K562 (cell line): ENCODE results near the gene CD2. TPM values are rescaled to one million over a fixed set of nuclear protein-coding genes. Genes with fewer than 3 reads are reported as not detected.
A peak's percentile ranks its signal among the peaks of the same experiment; 100 is the strongest.

Source experiments
- ATAC-seq: fragments of 200-7000 bp; cut with Tn5 transposase; 3 replicates; pipeline ENCODE4 v1.9.1; 2020; ENCODE audit warnings: moderate library complexity
- BruUV-seq: library from RNA; stranded (reverse); fragments of 400-500 nt; replicated peaks from 2 replicates; lab custom pipeline; 2021; lab: Mats Ljungman, UMichigan
- CTCF ChIA-PET: fragments of 300-600 bp; formaldehyde crosslinking; extraction: SDS; loops from one replicate; lab custom pipeline; 2021; ENCODE audit warnings: low intra/inter-chr PET ratio; lab: Yijun Ruan, JAX
- POLR2A ChIA-PET: fragments of 300-600, 350-650 bp; sonication (Branson Sonifier 250); formaldehyde crosslinking; extraction: SDS; loops from one replicate; lab custom pipeline; 2021; ENCODE audit warnings: antibody characterized with exemption, inconsistent platforms; lab: Yijun Ruan, JAX
- DNase-seq, 4 experiments: peaks; one replicate each; pipeline versions ENCODE4 v3.0.0 to v3.0.0-alpha.2; 2011 to 2018; ENCODE audit warnings: low spot score in 3 of 4, mixed read lengths in 3 of 4; ENCODE audit errors: extremely low read depth in 1 of 4
- FAIRE-seq: peaks from 2 replicates; lab custom pipeline; 2011; peaks lifted over from hg19 to GRCh38; lab: Jason Lieb, UNC
- H2AFZ ChIP-seq: 2 replicates; pipeline ENCODE4 v1.6.0; 2011; ENCODE audit warnings: low read depth, low read length, control low read depth, inconsistent platforms
- H3K27ac ChIP-seq: fragments of 200-600 bp; 3 replicates; pipeline ENCODE4 v1.8.0; 2011; ENCODE audit warnings: low read depth, mild to moderate bottlenecking, control low read depth, inconsistent platforms, low read length, moderate library complexity, mixed read lengths; ENCODE audit errors: extremely low read depth
- H3K27me3 ChIP-seq, 2 experiments: fragments of 300-600 bp in 1 of 2; 2 replicates in 1 of 2; 3 replicates in 1 of 2; pipeline versions ENCODE4 v1.6.0 to v1.8.0; 2011; ENCODE audit warnings: inconsistent platforms in 2 of 2, low read length in 2 of 2, mild to moderate bottlenecking in 1 of 2, mixed read lengths in 1 of 2, moderate library complexity in 1 of 2; ENCODE audit not compliant: control insufficient read depth in 2 of 2, insufficient read depth in 2 of 2
- H3K36me3 ChIP-seq: fragments of 300-600 bp; 3 replicates; pipeline ENCODE4 v1.8.0; 2011; ENCODE audit warnings: mild to moderate bottlenecking, low read length, inconsistent platforms; ENCODE audit not compliant: control insufficient read depth, insufficient read depth
- H3K4me1 ChIP-seq, 2 experiments: fragments of 200-600 bp in 1 of 2; replicated peaks in 1 of 2; 2 replicates in 1 of 2; 3 replicates in 1 of 2; pipeline versions ENCODE4 v1.5.1 to v1.8.0; 2011; ENCODE audit warnings: inconsistent platforms in 2 of 2, low read length in 2 of 2, mild to moderate bottlenecking in 1 of 2, mixed read lengths in 1 of 2, moderate library complexity in 1 of 2; ENCODE audit not compliant: control insufficient read depth in 2 of 2, insufficient read depth in 2 of 2
- H3K4me2 ChIP-seq: 2 replicates; pipeline ENCODE4 v1.6.1; 2011; ENCODE audit warnings: low read length, control low read depth, inconsistent platforms, mixed read lengths; ENCODE audit not compliant: insufficient read depth
- H3K4me3 ChIP-seq: fragments of 200-600 bp; sonication (generic), shearing (Covaris generic); 2 replicates; pipeline ENCODE4 v1.5.1; 2016; ENCODE audit warnings: control low read depth, inconsistent platforms
- H3K79me2 ChIP-seq: fragments of 200-600 bp; 3 replicates; pipeline ENCODE4 v1.8.0; 2011; ENCODE audit warnings: low read length, inconsistent platforms; ENCODE audit not compliant: control insufficient read depth, insufficient read depth
- H3K9ac ChIP-seq, 2 experiments: 2 replicates each; pipeline versions ENCODE4 v1.6.0 to v1.6.1; 2011; ENCODE audit warnings: low read depth in 2 of 2, low read length in 2 of 2, control low read depth in 1 of 2, inconsistent platforms in 1 of 2, mild to moderate bottlenecking in 1 of 2, mixed read lengths in 1 of 2; ENCODE audit not compliant: insufficient read depth in 1 of 2
- H3K9me1 ChIP-seq: one replicate; pipeline ENCODE4 v1.6.0; 2011; ENCODE audit warnings: inconsistent platforms, mild to moderate bottlenecking, low read length, moderate library complexity; ENCODE audit not compliant: control insufficient read depth, insufficient read depth
- H3K9me3 ChIP-seq: replicated peaks from 2 replicates; pipeline ENCODE4 v1.5.1; 2011; ENCODE audit warnings: low read depth, low read length, inconsistent platforms; ENCODE audit not compliant: control insufficient read depth, insufficient read depth
- H4K20me1 ChIP-seq: replicated peaks from 2 replicates; pipeline ENCODE4 v1.6.1; 2011; ENCODE audit warnings: low read length, inconsistent platforms, mixed read lengths; ENCODE audit not compliant: control insufficient read depth, insufficient read depth
- FOXA3 ChIP-seq, 2 experiments: fragments of 450-650 bp in 1 of 2; sonication (generic) in 1 of 2; formaldehyde crosslinking; IDR thresholded peaks in 1 of 2; conservative IDR thresholded peaks in 1 of 2; 2 replicates each; pipeline versions ENCODE4 v1.4.0 to v1.8.0; 2020 to 2022; ENCODE audit warnings: mild to moderate bottlenecking in 2 of 2, missing genetic modification reagents in 1 of 2
- HDAC1 ChIP-seq, 2 experiments: fragments of 450-650 bp; IDR thresholded peaks; 2 replicates each; pipeline ENCODE4 v1.6.1; 2016 to 2017; ENCODE audit warnings: inconsistent platforms in 1 of 2, mild to moderate bottlenecking in 1 of 2, moderate library complexity in 1 of 2
- NRF1 ChIP-seq, 2 experiments: fragments of 450-650 bp; IDR thresholded peaks in 1 of 2; conservative IDR thresholded peaks in 1 of 2; 2 replicates each; pipeline ENCODE4 v1.6.1; 2014; ENCODE audit warnings: mild to moderate bottlenecking in 2 of 2
- POU5F1 ChIP-seq: fragments of 150-350 bp; IDR thresholded peaks from 2 replicates; pipeline ENCODE4 v1.6.1; 2014; ENCODE audit warnings: borderline replicate concordance, low read length, low read depth, mild to moderate bottlenecking; ENCODE audit not compliant: partially characterized antibody
- PYGO2 ChIP-seq: fragments of 450-650 bp; IDR thresholded peaks from 2 replicates; pipeline ENCODE4 v1.6.1; 2016; ENCODE audit warnings: mild to moderate bottlenecking, missing genetic modification characterization, moderate library complexity, missing compliant biosample characterization
- SMAD2 ChIP-seq: fragments of 150-350 bp; IDR thresholded peaks from 2 replicates; pipeline ENCODE4 v1.6.1; 2014; ENCODE audit warnings: low read depth, mild to moderate bottlenecking, low read length
- TCF3 ChIP-seq: sonication (generic); formaldehyde crosslinking; IDR thresholded peaks from 2 replicates; pipeline ENCODE4 v1.4.0; 2020; ENCODE audit warnings: mild to moderate bottlenecking, missing genetic modification reagents
- WHSC1 ChIP-seq: IDR thresholded peaks from one replicate; pipeline ENCODE4 v1.6.1; 2012; ENCODE audit warnings: low read length, control low read depth, inconsistent platforms
- ZNF232 ChIP-seq: sonication (generic); formaldehyde crosslinking; IDR thresholded peaks from 2 replicates; pipeline ENCODE4 v1.8.0; 2022; ENCODE audit warnings: mild to moderate bottlenecking, missing genetic modification reagents
- ZNF644 ChIP-seq: fragments of 200-800 bp; sonication (Bioruptor generic); IDR thresholded peaks from 2 replicates; pipeline ENCODE4 v1.6.1; 2016; ENCODE audit warnings: low read depth, missing genetic modification characterization, missing compliant biosample characterization
- ZNF76 ChIP-seq: fragments of 250-450 bp; sonication (Bioruptor Pico); IDR thresholded peaks from 2 replicates; pipeline ENCODE4 v1.4.0; 2020; ENCODE audit warnings: mild to moderate bottlenecking, moderate library complexity, borderline replicate concordance
- WGBS: fragments of 100-300 bp; shearing (Covaris generic); methylation state at CpG from one replicate; pipeline ENCODE4 v1.1.6; 2016; ENCODE audit warnings: low coverage, mixed read lengths; ENCODE audit not compliant: insufficient coverage; ENCODE audit errors: missing lambda C conversion rate; 5-methylcytosine and 5-hydroxymethylcytosine counted together
- in situ Hi-C: fragments of 300-500 bp; cut with MboI; formaldehyde crosslinking; loops from 4 replicates; pipeline ENCODE4 v1.15.0; 2018; ENCODE audit warnings: inconsistent platforms, mixed read lengths
- intact Hi-C: fragments of 100-400 bp; cut with micrococcal nuclease; formaldehyde crosslinking; loops from 2 replicates; pipeline ENCODE4 v1.14.2; 2022
- polyA plus RNA-seq, 8 experiments: library from polyadenylated mRNA; depleted of rRNA in 4 of 8; stranded (reverse) in 5 of 8; unstranded in 3 of 8; fragments of >200 nt; fragmentation: Nextera tagmentation in 2 of 8; fragmentation: Illumina TruSeq in 1 of 8; extraction: Ambion mirVana in 2 of 8; extraction: Trizol in 1 of 8; gene quantifications; 2 replicates each; pipeline versions ENCODE4 v1.2.1 to v1.2.3, GENCODE V29; 2011 to 2014; ENCODE audit warnings: inconsistent platforms in 1 of 8, missing spikeins in 1 of 8
- total RNA-seq, 7 experiments: library from RNA; depleted of rRNA in 6 of 7; stranded (reverse); fragments of >200 nt in 6 of 7; fragmentation: Illumina TruSeq in 2 of 7; extraction: Trizol in 2 of 7; gene quantifications; 2 replicates each; pipeline versions ENCODE4 v1.2.1 to v1.2.3, GENCODE V29; 2011 to 2021; ENCODE audit warnings: low replicate concordance in 1 of 7
- TF ChIP-seq, protein P1 (sequence below): fragments of 450-650 bp; IDR thresholded peaks from 2 replicates; pipeline ENCODE4 v1.6.1; 2018; ENCODE audit not compliant: partially characterized antibody

The CD2 gene
- total and polyA plus RNA-seq, 9 of the 15 experiments (the other 6 are each of a cell fraction or from before 2014, with no cell fraction given) = 0.07 to 0.16 TPM; not detected in 7

GRCh38 chr1:116795482-116795829, 41.2 kb downstream of the CD2 start (continued):
- TF ChIP-seq ZNF232 (CRISPR knock-in tag) (no peak), ZNF76 (CRISPR knock-in tag) (no peak), HDAC1 (IDR thresholded peaks at IDR 0.05) (no peak)
- TF ChIP-seq, protein P1, sequence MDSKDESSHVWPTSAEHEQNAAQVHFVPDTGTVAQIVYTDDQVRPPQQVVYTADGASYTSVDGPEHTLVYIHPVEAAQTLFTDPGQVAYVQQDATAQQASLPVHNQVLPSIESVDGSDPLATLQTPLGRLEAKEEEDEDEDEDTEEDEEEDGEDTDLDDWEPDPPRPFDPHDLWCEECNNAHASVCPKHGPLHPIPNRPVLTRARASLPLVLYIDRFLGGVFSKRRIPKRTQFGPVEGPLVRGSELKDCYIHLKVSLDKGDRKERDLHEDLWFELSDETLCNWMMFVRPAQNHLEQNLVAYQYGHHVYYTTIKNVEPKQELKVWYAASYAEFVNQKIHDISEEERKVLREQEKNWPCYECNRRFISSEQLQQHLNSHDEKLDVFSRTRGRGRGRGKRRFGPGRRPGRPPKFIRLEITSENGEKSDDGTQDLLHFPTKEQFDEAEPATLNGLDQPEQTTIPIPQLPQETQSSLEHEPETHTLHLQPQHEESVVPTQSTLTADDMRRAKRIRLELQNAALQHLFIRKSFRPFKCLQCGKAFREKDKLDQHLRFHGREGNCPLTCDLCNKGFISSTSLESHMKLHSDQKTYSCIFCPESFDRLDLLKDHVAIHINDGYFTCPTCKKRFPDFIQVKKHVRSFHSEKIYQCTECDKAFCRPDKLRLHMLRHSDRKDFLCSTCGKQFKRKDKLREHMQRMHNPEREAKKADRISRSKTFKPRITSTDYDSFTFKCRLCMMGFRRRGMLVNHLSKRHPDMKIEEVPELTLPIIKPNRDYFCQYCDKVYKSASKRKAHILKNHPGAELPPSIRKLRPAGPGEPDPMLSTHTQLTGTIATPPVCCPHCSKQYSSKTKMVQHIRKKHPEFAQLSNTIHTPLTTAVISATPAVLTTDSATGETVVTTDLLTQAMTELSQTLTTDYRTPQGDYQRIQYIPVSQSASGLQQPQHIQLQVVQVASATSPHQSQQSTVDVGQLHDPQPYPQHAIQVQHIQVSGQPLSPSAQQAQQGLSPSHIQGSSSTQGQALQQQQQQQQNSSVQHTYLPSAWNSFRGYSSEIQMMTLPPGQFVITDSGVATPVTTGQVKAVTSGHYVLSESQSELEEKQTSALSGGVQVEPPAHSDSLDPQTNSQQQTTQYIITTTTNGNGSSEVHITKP = no peak

DNA sequence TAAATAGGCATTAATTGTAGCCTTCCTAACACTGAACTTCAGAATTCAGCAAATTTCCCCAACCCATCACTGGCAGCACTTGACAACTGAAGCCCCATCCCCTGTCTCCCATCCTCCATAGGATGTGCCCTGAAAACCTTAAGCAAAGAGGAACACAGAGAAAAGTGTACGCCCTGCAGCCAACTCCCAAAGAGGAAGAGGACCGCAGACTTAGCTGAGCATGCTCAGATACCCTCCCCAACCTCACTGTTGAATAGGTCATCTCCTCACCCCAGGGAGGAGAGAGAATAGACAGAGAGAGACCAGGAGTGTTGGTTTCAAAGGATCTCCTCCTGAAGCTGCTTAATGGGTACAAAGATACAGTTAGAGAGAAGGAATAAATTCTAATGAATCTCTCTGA, 50.5 kb downstream of the CD2 start:
- FAIRE-seq (no peak), DNase-seq (no peak), ATAC-seq (no peak)
- in situ Hi-C loops (no loop called here), intact Hi-C loops (no loop called here)
- no peak overlapping the region for H2AFZ ChIP-seq
- no peak overlapping the region for H3K27ac ChIP-seq
- no peaks in the 10 kb centered on the region for H4K20me1 ChIP-seq
- H3K9me1 ChIP-seq = no peaks in the 10 kb centered on the region
- no peak overlapping the region for H3K9ac ChIP-seq
- no peaks in the 10 kb centered on the region for H3K27me3 ChIP-seq
- H3K4me3 ChIP-seq = no peak overlapping the region
- H3K79me2 ChIP-seq = no peaks in the 10 kb centered on the region
- H3K9me3 ChIP-seq = no peaks in the 10 kb centered on the region
- BruUV-seq = no TSS peak
- H3K4me2 ChIP-seq = no peak overlapping the region
- H3K36me3 ChIP-seq = no peaks in the 10 kb centered on the region
- WGBS = 42% methylated on average over 2 of the region's 2 CpGs
- ChIA-PET POLR2A (no interaction called here), CTCF (no interaction called here)
- peaks cover 0 to 9% of the 10 kb centered on the region in 2 experiments; a peak in 2 of 5 replicates for H3K4me1 ChIP-seq
- TF ChIP-seq SMAD2 = no peak
- TF ChIP-seq POU5F1 = no peak
- TF ChIP-seq ZNF644 (tag) = no peak
- peak; percentile 49 to 65 for TF ChIP-seq NRF1 (conservative IDR thresholded peaks at IDR 0.05 in 1 of 2, IDR thresholded peaks at IDR 0.05 in 1 of 2)
- no peak for TF ChIP-seq PYGO2 (tag)
- no peak for TF ChIP-seq FOXA3 (CRISPR knock-in tag; conservative IDR thresholded peaks at IDR 0.05 in 1 of 2, IDR thresholded peaks at IDR 0.05 in 1 of 2)
- no peak for TF ChIP-seq WHSC1
- TF ChIP-seq TCF3 (CRISPR knock-in tag) = no peak
